HL-60 (cell line): ENCODE data around the gene IYD.

Experiments
- DNase-seq, 2 experiments: peaks; one replicate each; pipeline ENCODE4 v3.0.0-alpha.2; 2010 to 2020; ENCODE audit warnings: low read depth in 1 of 2, low spot score in 1 of 2
- H3K27ac ChIP-seq: fragments of 250-450 bp; sonication (Bioruptor Pico); replicated peaks from 2 replicates; pipeline ENCODE4 v1.5.1; 2020; ENCODE audit warnings: mild to moderate bottlenecking, moderate library complexity
- H3K27me3 ChIP-seq: fragments of 250-450 bp; sonication (Bioruptor Pico); 2 replicates; pipeline ENCODE4 v1.5.1; 2021; ENCODE audit warnings: mild to moderate bottlenecking, moderate library complexity; ENCODE audit not compliant: insufficient read depth, poor library complexity, severe bottlenecking
- H3K4me3 ChIP-seq: replicated peaks from 2 replicates; pipeline ENCODE4 v1.5.1; 2011; ENCODE audit warnings: mild to moderate bottlenecking, control low read depth, low read length; ENCODE audit not compliant: insufficient read depth
- CTCF ChIP-seq: IDR thresholded peaks from one replicate; pipeline ENCODE4 v1.5.1; 2011; ENCODE audit warnings: low read length, control low read depth, inconsistent platforms; ENCODE audit not compliant: insufficient read depth
- GABPA ChIP-seq: IDR thresholded peaks from 2 replicates; pipeline ENCODE4 v1.6.1; 2012; ENCODE audit warnings: low read depth
- POLR2AphosphoS5 ChIP-seq: IDR thresholded peaks from 2 replicates; pipeline ENCODE4 v1.6.1; 2012; ENCODE audit warnings: low read depth
- SPI1 ChIP-seq: IDR thresholded peaks from 2 replicates; pipeline ENCODE4 v1.6.1; 2012; ENCODE audit warnings: low read depth, mild to moderate bottlenecking, borderline replicate concordance
- TF ChIP-seq, protein P1 (sequence below): IDR thresholded peaks from 2 replicates; pipeline ENCODE4 v1.6.1; 2012; ENCODE audit warnings: low read depth; ENCODE audit not compliant: insufficient replicate concordance

The IYD gene

DNA sequence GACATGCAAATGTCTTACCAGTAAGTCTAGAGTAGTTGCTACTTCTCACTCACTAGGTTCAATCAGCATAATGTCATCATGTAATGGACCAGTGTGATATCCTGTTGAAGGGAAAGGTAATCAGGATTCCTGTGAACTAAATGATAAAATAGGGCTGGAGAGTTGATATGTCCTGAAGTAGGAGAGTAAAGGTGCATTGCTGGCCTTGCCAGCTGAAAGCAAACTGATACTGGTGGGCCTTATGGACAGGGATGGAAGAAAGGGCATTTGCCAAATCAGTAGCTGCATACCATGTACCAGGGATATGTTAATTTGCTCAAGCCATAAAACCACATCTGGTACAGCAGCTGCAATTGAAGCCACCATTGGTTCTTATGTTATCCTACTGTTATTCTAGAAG is 37.5 kb upstream of the IYD start:
- H3K27me3 ChIP-seq = no peaks in the 10 kb centered on the region
- no peak overlapping the region for H3K4me3 ChIP-seq
- DNase-seq = no peak
- no peak overlapping the region for H3K27ac ChIP-seq
- TF ChIP-seq POLR2AphosphoS5 (no peak), CTCF (no peak), SPI1 (no peak), GABPA (no peak)
- TF ChIP-seq, protein P1, sequence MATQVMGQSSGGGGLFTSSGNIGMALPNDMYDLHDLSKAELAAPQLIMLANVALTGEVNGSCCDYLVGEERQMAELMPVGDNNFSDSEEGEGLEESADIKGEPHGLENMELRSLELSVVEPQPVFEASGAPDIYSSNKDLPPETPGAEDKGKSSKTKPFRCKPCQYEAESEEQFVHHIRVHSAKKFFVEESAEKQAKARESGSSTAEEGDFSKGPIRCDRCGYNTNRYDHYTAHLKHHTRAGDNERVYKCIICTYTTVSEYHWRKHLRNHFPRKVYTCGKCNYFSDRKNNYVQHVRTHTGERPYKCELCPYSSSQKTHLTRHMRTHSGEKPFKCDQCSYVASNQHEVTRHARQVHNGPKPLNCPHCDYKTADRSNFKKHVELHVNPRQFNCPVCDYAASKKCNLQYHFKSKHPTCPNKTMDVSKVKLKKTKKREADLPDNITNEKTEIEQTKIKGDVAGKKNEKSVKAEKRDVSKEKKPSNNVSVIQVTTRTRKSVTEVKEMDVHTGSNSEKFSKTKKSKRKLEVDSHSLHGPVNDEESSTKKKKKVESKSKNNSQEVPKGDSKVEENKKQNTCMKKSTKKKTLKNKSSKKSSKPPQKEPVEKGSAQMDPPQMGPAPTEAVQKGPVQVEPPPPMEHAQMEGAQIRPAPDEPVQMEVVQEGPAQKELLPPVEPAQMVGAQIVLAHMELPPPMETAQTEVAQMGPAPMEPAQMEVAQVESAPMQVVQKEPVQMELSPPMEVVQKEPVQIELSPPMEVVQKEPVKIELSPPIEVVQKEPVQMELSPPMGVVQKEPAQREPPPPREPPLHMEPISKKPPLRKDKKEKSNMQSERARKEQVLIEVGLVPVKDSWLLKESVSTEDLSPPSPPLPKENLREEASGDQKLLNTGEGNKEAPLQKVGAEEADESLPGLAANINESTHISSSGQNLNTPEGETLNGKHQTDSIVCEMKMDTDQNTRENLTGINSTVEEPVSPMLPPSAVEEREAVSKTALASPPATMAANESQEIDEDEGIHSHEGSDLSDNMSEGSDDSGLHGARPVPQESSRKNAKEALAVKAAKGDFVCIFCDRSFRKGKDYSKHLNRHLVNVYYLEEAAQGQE = no peak

GRCh38 chr6:150332939-150333584 is 35.8 kb upstream of the IYD start:
- no peak for DNase-seq
- TF ChIP-seq SPI1 = no peak
- TF ChIP-seq GABPA = no peak
- TF ChIP-seq CTCF = no peak
- no peak for TF ChIP-seq POLR2AphosphoS5
- TF ChIP-seq, protein P1 = no peak
- Histone ChIP-seq H3K27me3 (no peaks in the 10 kb centered on the region), H3K4me3 (no peak overlapping the region), H3K27ac (no peak overlapping the region)

GRCh38 chr6:150333585-150333941 is 35.2 kb upstream of the IYD start:
- H3K4me3 ChIP-seq = no peak overlapping the region
- H3K27ac ChIP-seq = no peak overlapping the region
- H3K27me3 ChIP-seq = no peaks in the 10 kb centered on the region
- no peak for DNase-seq
- TF ChIP-seq, protein P1 = no peak
- TF ChIP-seq SPI1 (no peak), CTCF (no peak), POLR2AphosphoS5 (no peak), GABPA (no peak)
